H9 (cell line): ENCODE results near the gene BLOC1S3. TPM values are rescaled to one million over a fixed set of nuclear protein-coding genes. Genes with fewer than 3 reads are reported as not detected.

Source experiments
- DNase-seq: peaks from one replicate; pipeline ENCODE4 v3.0.0-alpha.2; 2017
- H2AFZ ChIP-seq: one replicate; pipeline ENCODE4 v1.6.1; 2013; ENCODE audit warnings: mild to moderate bottlenecking, low read length, control low read depth, moderate library complexity
- H2AK5ac ChIP-seq: 2 replicates; pipeline ENCODE4 v1.6.1; 2013; ENCODE audit warnings: low read length, control low read depth, mixed read lengths; ENCODE audit not compliant: insufficient read length
- H2BK120ac ChIP-seq: one replicate; pipeline ENCODE4 v1.6.1; 2013; ENCODE audit warnings: low read depth, mild to moderate bottlenecking, low read length, control low read depth, inconsistent platforms; ENCODE audit not compliant: poor library complexity, severe bottlenecking
- H2BK12ac ChIP-seq: 2 replicates; pipeline ENCODE4 v1.6.1; 2013; ENCODE audit warnings: low read length, control low read depth, mixed read lengths, low read depth; ENCODE audit not compliant: insufficient read length
- H2BK15ac ChIP-seq: 2 replicates; pipeline ENCODE4 v1.6.1; 2013; ENCODE audit warnings: low read depth, low read length, control low read depth
- H2BK20ac ChIP-seq: one replicate; pipeline ENCODE4 v1.6.1; 2013; ENCODE audit warnings: low read depth, mild to moderate bottlenecking, low read length, control low read depth, inconsistent platforms; ENCODE audit not compliant: poor library complexity, severe bottlenecking
- H2BK5ac ChIP-seq: 2 replicates; pipeline ENCODE4 v1.6.1; 2013; ENCODE audit warnings: low read length, control low read depth, mixed read lengths; ENCODE audit not compliant: insufficient read length
- H3K14ac ChIP-seq: 2 replicates; pipeline ENCODE4 v1.6.1; 2013; ENCODE audit warnings: low read length, control low read depth; ENCODE audit not compliant: insufficient read depth
- H3K18ac ChIP-seq: 2 replicates; pipeline ENCODE4 v1.6.1; 2013; ENCODE audit warnings: low read depth, mild to moderate bottlenecking, mixed read lengths, low read length, control low read depth; ENCODE audit not compliant: insufficient read length
- H3K23ac ChIP-seq: 2 replicates; pipeline ENCODE4 v1.6.1; 2013; ENCODE audit warnings: low read length, control low read depth, mixed read lengths, low read depth; ENCODE audit not compliant: insufficient read length
- H3K23me2 ChIP-seq: 2 replicates; pipeline ENCODE4 v1.6.1; 2013; ENCODE audit warnings: low read depth, mild to moderate bottlenecking, mixed read lengths, low read length, control low read depth; ENCODE audit not compliant: insufficient read length, poor library complexity, severe bottlenecking
- H3K27ac ChIP-seq: 2 replicates; pipeline ENCODE4 v1.5.1; 2013; ENCODE audit warnings: low read length, control low read depth, mixed read lengths, low read depth; ENCODE audit not compliant: insufficient read length
- H3K27me3 ChIP-seq: 2 replicates; pipeline ENCODE4 v1.6.1; 2013; ENCODE audit warnings: low read length, control low read depth, inconsistent platforms; ENCODE audit not compliant: insufficient read depth
- H3K4ac ChIP-seq: 2 replicates; pipeline ENCODE4 v1.6.1; 2013; ENCODE audit warnings: low read depth, mild to moderate bottlenecking, control low read depth, inconsistent platforms, low read length, moderate library complexity
- H3K4me1 ChIP-seq: 2 replicates; pipeline ENCODE4 v1.6.1; 2013; ENCODE audit warnings: low read length, control low read depth, inconsistent platforms; ENCODE audit not compliant: insufficient read depth
- H3K4me2 ChIP-seq: 2 replicates; pipeline ENCODE4 v1.6.1; 2013; ENCODE audit warnings: low read length, control low read depth, mixed read lengths; ENCODE audit not compliant: insufficient read length, insufficient read depth
- H3K56ac ChIP-seq: 2 replicates; pipeline ENCODE4 v1.6.1; 2013; ENCODE audit warnings: low read depth, mild to moderate bottlenecking, mixed read lengths, low read length, control low read depth; ENCODE audit not compliant: insufficient read length
- H3K79me1 ChIP-seq: 2 replicates; pipeline ENCODE4 v1.6.1; 2013; ENCODE audit warnings: low read depth, mild to moderate bottlenecking, moderate library complexity, low read length, control low read depth, inconsistent platforms; ENCODE audit not compliant: insufficient read depth, poor library complexity, severe bottlenecking
- H3K79me2 ChIP-seq: 2 replicates; pipeline ENCODE4 v1.6.1; 2013; ENCODE audit warnings: low read length, control low read depth, inconsistent platforms; ENCODE audit not compliant: insufficient read depth
- H3K9ac ChIP-seq: 2 replicates; pipeline ENCODE4 v1.6.1; 2013; ENCODE audit warnings: low read length, control low read depth, mixed read lengths; ENCODE audit not compliant: insufficient read length; ENCODE audit errors: extremely low read depth
- H3K9me3 ChIP-seq: one replicate; pipeline ENCODE4 v1.6.1; 2013; ENCODE audit warnings: low read depth, low read length, inconsistent platforms; ENCODE audit not compliant: control insufficient read depth
- H3T11ph ChIP-seq: one replicate; pipeline ENCODE4 v1.6.1; 2013; ENCODE audit warnings: mild to moderate bottlenecking, low read length, control low read depth, inconsistent platforms
- H4K20me1 ChIP-seq: one replicate; pipeline ENCODE4 v1.6.1; 2013; ENCODE audit not compliant: control insufficient read depth, insufficient read length, insufficient read depth
- H4K5ac ChIP-seq: 2 replicates; pipeline ENCODE4 v1.6.1; 2013; ENCODE audit warnings: low read depth, mild to moderate bottlenecking, mixed read lengths, low read length, control low read depth; ENCODE audit not compliant: insufficient read length
- H4K8ac ChIP-seq: replicated peaks from 2 replicates; pipeline ENCODE4 v1.6.1; 2013; ENCODE audit warnings: low read length, control low read depth, mixed read lengths, low read depth; ENCODE audit not compliant: insufficient read length
- H4K91ac ChIP-seq: 2 replicates; pipeline ENCODE4 v1.6.1; 2013; ENCODE audit warnings: low read depth, mild to moderate bottlenecking, moderate library complexity, mixed read lengths, low read length, control low read depth; ENCODE audit not compliant: insufficient read length
- H3K27ac Mint-ChIP-seq, 3 experiments: 2 replicates in 2 of 3; 3 replicates in 1 of 3; pipeline ENCODE4 v1.8.0; 2020 to 2021; ENCODE audit warnings: mixed read lengths in 3 of 3, mild to moderate bottlenecking in 1 of 3, moderate library complexity in 1 of 3
- H3K27me3 Mint-ChIP-seq: 2 replicates; pipeline ENCODE4 v1.8.0; 2021; ENCODE audit warnings: low read depth, mild to moderate bottlenecking, moderate library complexity, mixed read lengths
- H3K36me3 Mint-ChIP-seq, 3 experiments: 2 replicates in 2 of 3; 3 replicates in 1 of 3; pipeline ENCODE4 v1.8.0; 2020 to 2021; ENCODE audit warnings: low read depth in 3 of 3, mixed read lengths in 3 of 3; ENCODE audit not compliant: insufficient read depth in 1 of 3
- H3K4me1 Mint-ChIP-seq, 2 experiments: 2 replicates each; pipeline ENCODE4 v1.8.0; 2020; ENCODE audit warnings: mixed read lengths in 2 of 2
- H3K4me3 Mint-ChIP-seq, 2 experiments: 2 replicates in 1 of 2; 3 replicates in 1 of 2; pipeline ENCODE4 v1.8.0; 2020 to 2021; ENCODE audit warnings: mild to moderate bottlenecking in 2 of 2, mixed read lengths in 2 of 2, moderate library complexity in 1 of 2
- H3K9me3 Mint-ChIP-seq, 2 experiments: 2 replicates in 1 of 2; 3 replicates in 1 of 2; pipeline ENCODE4 v1.8.0; 2020; ENCODE audit warnings: mild to moderate bottlenecking in 2 of 2, mixed read lengths in 2 of 2, moderate library complexity in 1 of 2
- CTCF ChIP-seq: fragments of 200-600 bp; sonication (generic); conservative IDR thresholded peaks from 3 replicates; pipeline ENCODE4 v1.8.0; 2021; ENCODE audit warnings: antibody characterized with exemption, mild to moderate bottlenecking
- WGBS: extraction: QIAGEN DNeasy Blood & Tissue Kit; methylation state at CpG from one replicate; pipeline ENCODE4 v1.1.7; 2013; ENCODE audit warnings: missing lambda C conversion rate, low lambda C conversion rate, mixed read lengths; ENCODE audit not compliant: insufficient read length; ENCODE audit errors: extremely low coverage; 5-methylcytosine and 5-hydroxymethylcytosine counted together
- total RNA-seq: library from RNA; stranded (reverse); gene quantifications from 2 replicates; pipeline ENCODE4 v1.2.1, GENCODE V29; 2021

Gene BLOC1S3
- total RNA-seq, 1 experiment from 2014 or later: 9.2 TPM

GRCh38 chr19:45217957-45218334 lies 39.4 kb downstream of the BLOC1S3 start:
- H3K14ac ChIP-seq: no peak overlapping the region; the same call in 1 of the 2 replicates
- H3K4me1 Mint-ChIP-seq: peaks cover 12 to 18% of the 10 kb centered on the region in 2 experiments
- H3K27ac ChIP-seq: no peak overlapping the region
- peaks cover 14% of the 10 kb centered on the region for H3K23me2 ChIP-seq
- no peak overlapping the region for H2BK12ac ChIP-seq
- H3K56ac ChIP-seq: no peak overlapping the region
- no peak overlapping the region for H3K4ac ChIP-seq
- H3K4me3 Mint-ChIP-seq: peak overlapping the region; percentile 42 to 80
- H3K9me3 ChIP-seq: no peaks in the 10 kb centered on the region
- H4K8ac ChIP-seq: no peak overlapping the region
- H3K9me3 Mint-ChIP-seq: peaks cover 0 to 5% of the 10 kb centered on the region in 2 experiments; a peak in 2 of 5 replicates
- no peak overlapping the region for H4K5ac ChIP-seq
- H3K4me2 ChIP-seq: peak overlapping the region; percentile 83
- H3K27ac Mint-ChIP-seq: no peak overlapping the region
- no peak overlapping the region for H3K18ac ChIP-seq
- no peak overlapping the region for H3K9ac ChIP-seq
- H2BK15ac ChIP-seq: no peak overlapping the region
- H3K79me1 ChIP-seq: no peaks in the 10 kb centered on the region
- no peaks in the 10 kb centered on the region for H3K4me1 ChIP-seq
- no peak overlapping the region for H2BK120ac ChIP-seq
- H3T11ph ChIP-seq: no peak overlapping the region
- H3K23ac ChIP-seq: no peak overlapping the region
- H2AK5ac ChIP-seq: no peak overlapping the region
- no peaks in the 10 kb centered on the region for H4K20me1 ChIP-seq
- no peaks in the 10 kb centered on the region for H3K79me2 ChIP-seq
- H2AFZ ChIP-seq: no peak overlapping the region
- DNase-seq: no peak
- H3K27me3 Mint-ChIP-seq: peaks cover 95% of the 10 kb centered on the region
- H3K36me3 Mint-ChIP-seq: no peaks in the 10 kb centered on the region; a peak in 2 of 7 replicates
- no peak for TF ChIP-seq CTCF
- no peak overlapping the region for H4K91ac ChIP-seq
- peaks cover 14% of the 10 kb centered on the region; the same call in 1 of the 2 replicates for H3K27me3 ChIP-seq
- no peak overlapping the region for H2BK5ac ChIP-seq
- whole genome bisulfite sequencing: no CpG with 5 or more reads among the region's 14 CpGs
- no peak overlapping the region for H2BK20ac ChIP-seq
